Hypothalamus (tissue), 51 donors: Measurements from ENCODE around the gene SPRY2.

Experiments used
- DNase-seq, 51 donors: peaks; one replicate each; lab custom pipeline; 2025; lab: John Stamatoyannopoulos, UW

Gene SPRY2, protein sequence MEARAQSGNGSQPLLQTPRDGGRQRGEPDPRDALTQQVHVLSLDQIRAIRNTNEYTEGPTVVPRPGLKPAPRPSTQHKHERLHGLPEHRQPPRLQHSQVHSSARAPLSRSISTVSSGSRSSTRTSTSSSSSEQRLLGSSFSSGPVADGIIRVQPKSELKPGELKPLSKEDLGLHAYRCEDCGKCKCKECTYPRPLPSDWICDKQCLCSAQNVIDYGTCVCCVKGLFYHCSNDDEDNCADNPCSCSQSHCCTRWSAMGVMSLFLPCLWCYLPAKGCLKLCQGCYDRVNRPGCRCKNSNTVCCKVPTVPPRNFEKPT

DNA sequence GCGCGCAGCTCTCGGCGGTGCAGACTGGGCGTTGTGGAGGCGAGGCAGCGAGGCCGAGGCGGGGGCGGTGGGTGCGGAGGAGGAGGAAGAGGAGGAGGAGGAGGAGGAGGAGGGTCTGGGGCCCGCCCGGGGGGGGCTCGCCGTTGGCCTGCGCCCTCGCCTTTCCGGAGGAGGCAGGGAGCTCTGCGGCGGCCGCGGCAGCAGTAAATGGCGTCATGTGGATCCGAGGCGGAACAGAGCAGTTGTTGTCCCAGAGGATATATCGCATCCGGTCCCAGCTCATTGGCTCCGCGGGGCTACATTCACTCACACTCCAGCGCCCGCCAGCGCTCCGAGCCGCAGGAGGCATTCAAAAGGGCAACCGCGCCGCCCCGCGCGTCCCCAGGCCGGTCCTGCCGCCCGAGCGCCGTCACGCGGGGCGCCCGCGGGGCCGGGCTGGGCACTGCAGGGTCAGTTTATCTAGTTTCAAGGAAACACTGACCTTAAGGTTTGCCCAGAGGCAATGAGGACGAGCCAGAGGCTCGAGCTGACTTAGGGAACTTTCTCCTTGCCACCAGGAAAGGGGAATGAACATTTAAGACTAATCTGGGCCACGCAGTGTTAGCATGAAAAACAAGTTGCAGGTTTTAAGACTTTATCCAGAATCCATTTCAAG lies at the start of gene SPRY2:
Gene SPRY2 (minus strand): TSS at position 26 of the 655 bp plus-strand sequence. CDS start 3,421 bp downstream, outside the sequence.
- DNase-seq, result peak; percentile 58 to 100 (median 92)

DNA sequence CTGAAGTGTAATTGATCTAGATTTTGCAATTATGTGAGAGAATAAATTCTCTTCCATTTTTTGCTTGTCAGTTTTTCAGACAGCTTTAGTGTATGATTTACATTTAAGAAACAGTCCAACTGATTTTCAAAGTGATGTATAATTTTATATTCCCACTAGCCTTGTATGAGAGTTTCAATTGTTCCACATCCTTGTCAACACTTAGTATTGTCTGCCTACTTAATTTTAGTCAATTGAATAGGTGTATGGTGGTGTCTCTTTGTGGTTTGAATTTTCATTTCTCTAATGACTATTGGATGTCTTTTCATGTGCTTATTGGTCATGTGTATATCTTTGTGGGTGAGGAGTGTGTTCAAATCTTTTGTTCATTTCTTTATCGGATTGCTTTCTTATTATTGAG lies 49.4 kb upstream of the SPRY2 start:
- DNase-seq, result no peak

DNA sequence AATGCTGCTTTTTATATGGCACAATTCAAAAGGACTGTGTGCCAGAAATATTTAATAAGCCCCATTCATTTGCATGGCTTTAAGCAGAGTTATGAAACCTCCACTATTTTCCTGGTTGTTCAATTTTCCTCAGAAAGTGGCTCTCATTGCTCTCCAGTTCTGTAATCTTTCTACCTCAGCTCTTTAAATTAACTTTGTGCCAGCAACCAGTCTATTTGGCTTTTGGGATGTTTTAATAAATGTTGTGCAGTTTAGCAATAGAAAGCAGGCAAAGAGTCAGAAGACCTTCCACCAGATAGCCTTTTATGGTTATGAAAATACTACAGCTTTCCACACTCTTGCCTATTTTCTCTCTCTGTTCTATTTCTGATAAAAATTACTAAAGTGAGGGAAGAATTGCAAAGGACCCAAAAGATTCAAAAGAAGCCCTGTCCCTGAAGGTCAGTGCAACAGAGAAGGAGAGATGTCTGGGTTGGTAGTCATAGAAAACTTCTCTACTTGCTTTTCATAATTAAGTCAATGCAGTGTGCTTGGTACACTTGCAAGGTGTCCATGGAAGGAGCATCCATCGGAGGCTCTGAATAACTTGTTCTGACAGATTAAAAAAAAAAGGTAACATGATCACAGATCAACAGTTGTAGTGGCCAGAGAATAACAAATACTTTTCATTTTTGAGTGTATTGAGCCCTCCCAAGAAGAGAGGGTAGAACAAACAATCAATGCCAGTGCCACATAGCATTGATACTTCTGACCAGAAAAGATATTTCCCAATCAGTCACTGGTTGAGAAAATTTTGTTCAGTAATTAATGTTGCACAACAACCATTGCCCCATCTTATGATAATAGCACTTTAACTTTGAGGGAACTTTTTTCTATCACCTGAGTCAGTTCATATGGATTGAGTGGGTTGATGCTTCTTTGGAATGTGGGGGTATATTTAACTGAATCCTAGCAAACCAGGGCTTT lies 48.4 kb upstream of the SPRY2 start:
- DNase-seq, result no peak

DNA sequence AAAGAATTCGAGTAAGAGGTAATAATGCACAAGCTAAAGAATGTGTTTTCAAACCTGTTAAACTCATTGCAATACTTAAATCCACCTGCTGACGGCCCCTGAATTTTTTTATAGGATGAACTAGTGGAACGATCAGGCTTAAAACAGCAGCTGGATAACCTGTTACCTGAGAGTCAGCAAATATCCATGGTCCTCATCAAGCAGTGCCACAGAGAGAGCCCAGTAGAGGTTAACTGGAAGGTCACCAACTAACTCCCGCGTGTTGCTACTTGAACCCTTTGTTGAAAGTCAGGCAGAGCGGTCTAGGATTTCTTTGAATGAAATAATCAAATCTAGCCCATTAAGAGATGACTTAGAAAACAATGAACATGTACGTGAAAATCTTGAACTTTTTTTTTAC lies 47.6 kb upstream of the SPRY2 start:
- no peak for DNase-seq

DNA sequence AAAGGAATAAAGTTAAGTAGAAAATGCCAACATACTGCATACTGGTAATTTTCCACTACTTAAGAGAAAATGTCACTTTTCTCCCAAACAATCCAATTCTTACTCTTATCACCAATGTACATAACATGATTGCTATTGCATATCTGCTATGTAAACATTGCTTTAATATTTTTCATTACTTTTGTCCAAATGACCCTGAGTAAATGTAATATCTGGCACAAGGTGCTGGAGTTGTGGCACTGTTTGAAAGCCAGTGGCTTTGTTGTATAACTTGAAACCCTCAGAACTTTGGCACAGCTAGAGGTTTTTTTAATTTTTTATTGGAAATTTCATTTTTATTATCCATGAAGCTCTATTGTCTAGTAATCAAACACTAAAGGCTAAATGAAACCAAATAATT lies 45.7 kb upstream of the SPRY2 start:
- DNase-seq, result no peak

DNA sequence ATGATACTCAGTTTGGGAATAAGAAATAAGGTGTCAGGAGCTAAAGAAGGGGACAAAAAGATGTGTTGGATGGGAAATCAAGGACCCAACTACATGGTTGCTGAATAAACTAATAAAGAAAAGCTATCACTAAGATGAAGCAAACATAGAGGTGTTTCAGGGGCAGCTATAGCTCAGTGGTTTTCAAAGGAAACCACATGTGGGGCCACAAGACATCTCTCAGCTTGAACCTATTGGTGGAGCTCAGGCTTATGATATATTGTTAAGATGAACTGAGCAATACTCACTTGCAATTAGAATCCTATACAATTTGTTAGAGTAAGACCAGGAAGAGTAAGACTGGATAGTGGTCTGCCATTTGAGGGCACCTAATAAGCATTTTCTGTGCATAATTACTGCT lies 45.1 kb upstream of the SPRY2 start:
- DNase-seq, result no peak

DNA sequence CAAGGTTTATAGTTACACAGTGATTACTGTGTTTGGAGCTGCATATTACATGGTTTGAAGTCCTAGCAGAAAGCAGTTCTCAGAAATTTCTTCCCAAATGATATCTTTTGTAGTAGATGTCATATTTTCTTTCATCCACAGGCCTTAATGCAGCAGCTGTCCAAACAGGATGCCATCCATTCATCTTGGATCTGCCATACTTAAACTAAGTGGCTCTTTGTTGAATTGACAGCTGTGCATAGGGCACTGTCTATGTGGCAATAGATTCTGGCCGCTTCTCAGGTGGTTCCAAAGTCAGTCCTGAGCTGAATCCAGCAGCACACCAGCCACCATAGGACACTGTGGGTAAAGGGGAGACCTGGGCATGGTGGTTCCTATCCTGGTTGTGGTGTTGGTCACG lies 41.6 kb upstream of the SPRY2 start:
- DNase-seq, result no peak

DNA sequence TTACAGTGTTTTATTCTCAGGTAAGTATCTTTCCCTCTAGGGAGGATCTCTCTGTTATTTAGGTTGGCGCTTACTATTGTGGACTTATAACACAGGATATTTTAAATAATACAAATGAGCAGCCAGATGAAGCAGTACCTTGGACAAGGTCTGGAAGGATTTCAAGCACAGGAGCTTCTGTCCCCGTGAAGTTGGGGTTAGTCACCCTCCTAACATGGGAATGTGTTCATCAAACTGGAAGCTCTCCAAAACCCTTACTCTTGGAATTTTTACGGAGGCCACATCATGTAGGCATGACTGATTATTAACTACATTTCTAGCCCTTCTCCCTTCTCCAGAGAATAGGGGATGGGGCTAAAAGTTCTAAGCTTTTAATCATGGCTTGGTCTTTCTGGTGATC lies 38.3 kb upstream of the SPRY2 start:
- no peak for DNase-seq

DNA sequence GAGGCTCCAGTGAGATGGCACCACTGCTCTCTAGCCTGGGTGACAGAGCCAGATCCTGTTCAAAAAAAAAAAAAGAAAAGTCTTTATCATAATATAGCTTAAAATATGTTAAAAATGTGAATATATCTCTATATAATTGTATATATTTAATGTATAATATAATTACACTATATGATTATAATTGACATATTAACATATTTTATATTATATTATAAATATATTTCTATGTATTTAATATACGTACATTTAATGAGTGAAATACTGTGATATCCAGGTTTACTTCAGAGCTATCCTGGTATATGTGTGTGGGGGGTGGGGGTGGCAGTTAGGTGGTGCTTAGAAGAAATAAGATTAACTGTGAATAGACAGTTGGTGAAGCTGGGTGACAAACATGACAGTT lies 35.6 kb upstream of the SPRY2 start:
- DNase-seq, result no peak

DNA sequence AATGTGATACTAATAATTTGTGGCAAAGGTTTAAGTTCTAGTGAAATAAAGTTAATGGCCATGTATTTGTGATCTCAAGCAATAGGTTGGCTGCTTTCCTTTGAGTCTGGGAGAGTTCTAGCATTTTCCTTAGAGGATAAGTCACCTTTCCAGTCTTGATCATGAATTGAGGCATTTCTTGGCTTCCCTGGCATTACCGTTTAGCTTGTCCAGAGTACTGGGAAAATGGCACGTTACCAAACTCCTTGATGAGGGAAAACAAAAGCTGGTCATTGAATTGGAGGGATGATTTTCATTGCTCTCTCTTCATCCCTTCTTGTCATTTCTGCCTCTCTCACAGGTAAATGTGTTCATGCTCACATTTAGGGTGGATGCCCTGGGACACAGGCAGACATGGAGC lies 34.0 kb upstream of the SPRY2 start:
- DNase-seq, result no peak

DNA sequence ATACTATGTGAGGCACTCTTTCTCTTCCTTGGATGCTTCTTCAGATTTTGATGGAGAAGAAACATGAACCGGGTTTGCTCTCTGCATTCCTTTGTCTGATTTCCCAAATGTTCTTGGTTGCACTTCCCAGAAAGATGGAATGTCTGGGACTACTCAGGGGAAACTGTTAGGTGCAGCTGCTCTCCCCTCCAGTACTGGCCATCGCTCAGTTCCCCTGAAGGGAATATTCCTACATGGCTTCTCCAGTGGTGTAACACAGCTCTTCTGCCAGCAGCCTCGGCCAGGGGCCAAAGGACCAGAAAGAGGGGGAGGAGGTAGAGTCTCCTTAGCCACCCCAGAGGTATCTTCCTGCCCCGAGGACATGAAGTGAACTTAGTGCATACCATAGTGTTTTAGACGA lies 33.5 kb upstream of the SPRY2 start:
- no peak for DNase-seq

DNA sequence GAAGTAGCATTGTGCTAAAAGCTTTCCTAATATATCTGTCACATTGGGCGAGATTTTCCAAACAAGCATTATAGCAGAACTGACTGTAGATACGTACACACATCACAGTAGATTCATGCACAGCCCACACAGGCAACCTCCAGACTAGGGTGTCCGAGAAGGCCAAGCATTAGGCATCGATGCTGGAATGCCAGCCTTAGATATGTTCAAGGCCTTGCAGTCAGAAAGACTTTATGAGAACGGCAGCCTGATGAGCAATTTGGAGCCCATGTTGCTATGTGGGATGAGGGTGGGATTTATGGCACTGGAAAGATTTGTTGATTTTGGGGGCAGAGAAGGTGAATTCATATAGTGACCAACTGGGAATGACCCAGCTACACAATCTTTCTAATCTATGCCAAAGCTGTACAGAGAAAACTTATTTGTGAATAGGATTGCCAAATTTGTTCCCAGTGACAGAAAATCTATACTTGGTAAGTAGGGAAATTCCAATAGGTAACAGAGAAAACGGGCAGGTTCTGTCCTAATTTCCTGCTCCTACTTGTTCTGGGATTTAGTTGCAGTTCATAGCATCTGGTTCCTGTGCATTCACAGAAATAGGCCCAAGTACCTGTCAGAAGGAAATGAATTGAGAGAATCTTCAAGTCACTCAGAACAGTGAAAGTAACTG lies 31.0 kb upstream of the SPRY2 start:
- DNase-seq, result no peak

DNA sequence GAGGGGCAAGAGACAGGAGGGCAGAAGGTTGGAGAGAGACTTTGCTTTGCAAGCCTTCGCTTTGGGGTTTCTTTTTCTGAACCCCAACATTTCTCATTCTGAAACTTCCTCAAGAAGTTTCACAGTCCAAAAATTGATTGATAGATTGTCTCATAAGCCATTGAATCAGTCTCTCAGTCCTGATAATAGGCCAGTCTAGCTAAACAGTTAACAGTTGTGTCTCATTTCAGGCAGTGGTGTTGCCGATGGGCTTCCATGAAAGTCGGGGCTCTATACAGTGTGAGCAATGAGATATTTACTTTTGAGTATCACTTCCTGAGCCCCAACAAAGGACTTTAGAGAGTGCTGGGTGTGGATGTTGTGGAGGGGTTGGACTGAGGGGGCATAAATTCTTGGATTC lies 26.5 kb upstream of the SPRY2 start:
- DNase-seq, result no peak

DNA sequence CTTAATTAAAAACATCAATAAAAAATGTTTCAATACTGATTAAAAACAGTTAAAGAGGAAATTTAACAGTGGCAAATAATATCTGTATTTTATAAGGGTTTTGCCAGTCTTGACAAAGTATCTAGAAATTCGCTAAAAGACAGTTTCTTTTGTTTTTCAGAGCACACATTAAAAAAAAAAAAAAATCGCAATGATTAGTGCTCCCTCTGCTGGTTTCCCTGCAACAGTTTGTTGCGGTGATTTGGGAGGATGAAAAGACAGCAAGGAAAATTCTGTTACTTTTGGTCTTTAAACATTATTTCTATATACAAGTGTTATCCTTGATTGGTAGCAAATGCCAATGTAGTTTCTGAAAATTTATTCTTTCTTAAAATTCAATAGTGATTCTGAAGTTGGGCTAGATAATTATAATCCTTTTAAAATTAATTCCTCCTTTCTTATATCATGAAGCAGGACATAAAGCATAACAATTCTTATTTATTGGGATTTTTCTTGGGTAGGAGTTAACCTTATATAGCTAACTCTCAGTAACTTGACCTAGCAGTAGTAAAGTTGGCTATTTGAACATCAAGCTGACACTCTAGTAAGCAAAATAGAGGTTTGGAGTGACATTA lies 23.1 kb upstream of the SPRY2 start:
- DNase-seq, result peak in 1 of 51 donors; percentile 45

DNA sequence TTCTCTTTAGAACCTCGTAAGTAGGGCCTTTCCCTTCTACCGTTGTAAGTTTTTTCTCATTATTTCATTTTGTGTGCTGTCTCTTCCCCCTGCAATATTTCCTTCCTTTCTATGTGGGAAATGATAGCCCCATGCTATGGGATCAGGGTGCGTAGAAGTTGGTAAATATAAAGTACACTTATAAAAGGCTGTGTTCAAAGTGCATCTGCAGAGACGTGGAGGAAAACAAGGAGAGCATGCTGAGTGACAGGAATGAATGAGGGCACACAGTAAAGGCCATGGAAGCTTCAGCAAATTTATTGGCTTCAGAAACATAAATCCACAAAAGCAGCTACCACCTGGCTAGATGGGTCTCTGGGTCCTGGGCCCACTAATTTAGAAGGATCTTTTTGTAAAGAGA lies 21.6 kb upstream of the SPRY2 start:
- DNase-seq, result no peak

DNA sequence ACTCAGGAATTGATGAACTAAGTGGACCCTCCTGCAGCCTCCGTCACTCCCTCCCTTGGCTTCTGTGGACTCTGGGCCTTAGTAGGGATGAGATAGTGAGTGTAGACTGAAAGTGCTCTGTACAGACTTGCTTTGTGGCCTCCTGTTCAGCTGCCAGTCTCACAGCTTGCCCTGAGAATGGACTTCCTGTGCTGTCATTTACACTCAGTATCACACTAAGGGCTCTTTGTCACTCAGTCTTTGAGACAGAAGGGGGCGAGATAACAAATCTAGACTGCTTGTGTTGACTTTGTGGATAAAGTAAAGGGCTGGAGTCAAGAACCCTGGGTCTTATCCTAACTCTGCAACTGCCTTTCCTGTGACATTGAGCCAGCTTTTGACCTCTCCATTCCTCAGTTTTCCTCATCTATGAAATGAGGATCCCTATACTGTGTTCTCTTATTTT lies 21.0 kb upstream of the SPRY2 start:
- DNase-seq, result peak in 15 of 51 donors; percentile 1 to 67 (median 10)

DNA sequence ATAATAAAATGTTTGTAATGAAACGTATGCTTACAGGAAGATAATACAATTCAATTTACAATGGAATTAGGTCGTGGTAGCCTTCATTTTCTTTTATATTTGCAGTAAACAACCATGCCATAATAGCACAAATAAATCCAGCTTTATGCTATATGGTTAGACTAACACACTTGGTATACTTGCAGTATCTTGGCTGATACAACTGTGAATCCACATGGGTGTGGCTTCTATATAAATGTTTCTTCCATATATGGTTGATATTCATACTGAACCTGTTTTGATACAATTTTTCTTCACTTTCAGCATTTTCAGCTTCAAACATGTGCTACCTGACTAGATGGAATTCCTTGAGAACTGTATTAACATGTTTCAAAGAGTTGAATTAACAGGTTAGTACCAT lies 20.4 kb upstream of the SPRY2 start:
- no peak for DNase-seq

DNA sequence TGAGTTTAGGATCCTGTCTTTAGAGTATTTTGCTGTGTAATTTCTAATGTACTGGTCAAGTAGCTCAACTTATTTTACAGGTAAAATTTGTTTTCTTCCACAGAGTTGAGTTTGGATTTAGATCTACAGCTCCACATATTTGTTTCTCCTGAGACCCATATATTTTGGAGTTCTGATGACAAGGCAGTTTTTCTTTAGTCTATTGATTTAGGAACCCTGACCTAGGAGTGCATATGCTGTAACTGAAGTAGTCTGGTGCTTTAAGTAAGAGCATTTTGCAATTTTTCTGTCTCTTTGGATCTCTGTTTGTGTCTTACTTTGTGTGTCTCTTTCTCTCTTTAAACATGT lies 19.5 kb upstream of the SPRY2 start:
- no peak for DNase-seq

DNA sequence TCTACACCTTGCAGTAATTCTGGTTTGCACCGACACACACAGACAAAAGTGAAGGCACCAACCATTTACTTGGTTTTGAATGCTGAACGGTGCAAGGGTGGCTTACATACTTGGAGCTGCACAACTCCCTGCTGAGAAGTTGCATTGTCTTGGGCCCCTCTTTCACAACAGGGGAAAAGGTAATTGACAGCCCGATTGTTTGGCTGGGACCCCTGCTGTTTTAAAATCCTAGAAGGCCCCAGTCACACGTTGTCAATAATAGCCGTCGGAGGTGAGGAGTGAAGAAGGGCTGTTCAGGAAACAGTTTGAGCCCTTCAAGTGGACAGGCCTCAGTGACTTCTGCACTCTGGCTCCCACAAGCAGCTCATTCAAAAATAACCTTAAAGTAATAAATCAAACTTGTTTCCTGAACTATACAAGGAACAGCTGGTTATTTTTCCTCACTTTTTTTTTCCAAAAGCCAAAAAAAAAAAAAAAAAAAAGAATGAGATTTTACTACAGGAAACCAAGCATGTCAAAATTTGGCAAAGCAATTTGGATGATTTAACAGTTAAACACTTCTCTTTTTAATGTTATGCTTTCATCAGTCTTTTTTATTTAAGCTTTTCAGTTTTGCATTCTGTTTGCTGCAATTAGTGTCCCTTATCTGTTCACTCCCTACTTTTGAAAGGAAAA lies 19.0 kb upstream of the SPRY2 start:
- no peak for DNase-seq

DNA sequence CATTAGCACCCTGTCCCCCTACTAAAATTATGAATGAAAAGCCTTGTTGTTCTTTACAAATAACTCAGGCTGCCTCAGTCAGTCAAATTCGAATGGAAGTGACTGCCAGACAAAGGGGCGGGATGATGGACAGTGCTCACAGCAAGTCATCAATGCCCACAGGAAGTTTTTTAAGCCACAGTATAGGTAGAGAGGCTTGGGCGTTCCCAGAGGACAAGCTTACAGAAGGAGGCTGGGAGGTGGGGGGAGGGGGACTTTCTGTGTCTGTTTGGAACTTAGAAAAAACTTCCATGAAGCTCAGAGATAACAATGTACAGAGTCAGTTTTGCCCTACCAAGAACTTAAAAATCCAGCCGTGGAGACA lies 18.5 kb upstream of the SPRY2 start:
- no peak for DNase-seq
